ENCODE results near the gene DGKZ.

Gene DGKZ

DNA sequence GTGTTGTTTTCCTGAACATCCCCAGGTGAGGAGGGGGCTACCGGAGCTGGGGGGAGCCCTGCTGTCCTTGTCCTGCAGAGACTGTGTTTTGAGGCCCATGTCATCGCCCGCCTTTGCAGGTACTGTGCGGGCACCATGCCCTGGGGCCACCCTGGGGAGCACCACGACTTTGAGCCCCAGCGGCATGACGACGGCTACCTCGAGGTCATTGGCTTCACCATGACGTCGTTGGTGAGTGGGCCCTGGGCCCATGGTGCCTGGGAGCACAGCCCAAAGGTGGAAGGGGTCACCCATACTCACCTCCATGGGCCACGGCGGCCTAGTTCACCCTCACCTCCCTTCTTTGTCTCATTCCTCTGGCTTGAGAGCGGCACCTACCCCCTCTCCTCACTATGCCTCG, 27.6 kb downstream of the DGKZ start:
- DNase-seq: no peak
- CTCF ChIA-PET: interaction anchor here (40.1 kb wide), 1 partner anchor 27 kb away, joined by 1037 read pairs; the partner anchor contains the start of gene DGKZ
- 97% methylated on average over 15 of the region's 15 CpGs for WGBS (ENCODE audit: insufficient coverage)
- Histone ChIP-seq H3K27ac (ENCODE audit: insufficient read depth in 1 of 2, low read depth in 1 of 2, low read length in 2 of 2, poor library complexity in 1 of 2, severe bottlenecking in 2 of 2) (no peak overlapping the region), H3K9me3 (ENCODE audit: control extremely low read depth in 1 of 5, control insufficient read depth in 4 of 5, insufficient read depth in 2 of 5, low read depth in 1 of 5, low read length in 4 of 5) (no peaks in the 10 kb centered on the region), H3K4me1 (ENCODE audit: control extremely low read depth in 1 of 4, control insufficient read depth in 4 of 4, insufficient read depth in 4 of 4, low read length in 3 of 4) (peaks cover 0 to 7% (median 6%) of the 10 kb centered on the region in 4 experiments), H3K27me3 (replicated peaks in 2 of 5; ENCODE audit: control insufficient read depth in 4 of 5, insufficient read depth in 5 of 5, low read length in 4 of 5) (no peaks in the 10 kb centered on the region), H3K4me3 (ENCODE audit: control insufficient read depth in 1 of 7, extremely low read depth in 1 of 7, insufficient read depth in 4 of 7, low read depth in 2 of 7, low read length in 6 of 7) (no peak overlapping the region), H3K36me3 (ENCODE audit: control insufficient read depth in 4 of 4, insufficient read depth in 4 of 4, low read length in 3 of 4) (peaks cover 21 to 88% (median 61%) of the 10 kb centered on the region in 4 experiments)
- POLR2A ChIA-PET: no interaction called here

DNA sequence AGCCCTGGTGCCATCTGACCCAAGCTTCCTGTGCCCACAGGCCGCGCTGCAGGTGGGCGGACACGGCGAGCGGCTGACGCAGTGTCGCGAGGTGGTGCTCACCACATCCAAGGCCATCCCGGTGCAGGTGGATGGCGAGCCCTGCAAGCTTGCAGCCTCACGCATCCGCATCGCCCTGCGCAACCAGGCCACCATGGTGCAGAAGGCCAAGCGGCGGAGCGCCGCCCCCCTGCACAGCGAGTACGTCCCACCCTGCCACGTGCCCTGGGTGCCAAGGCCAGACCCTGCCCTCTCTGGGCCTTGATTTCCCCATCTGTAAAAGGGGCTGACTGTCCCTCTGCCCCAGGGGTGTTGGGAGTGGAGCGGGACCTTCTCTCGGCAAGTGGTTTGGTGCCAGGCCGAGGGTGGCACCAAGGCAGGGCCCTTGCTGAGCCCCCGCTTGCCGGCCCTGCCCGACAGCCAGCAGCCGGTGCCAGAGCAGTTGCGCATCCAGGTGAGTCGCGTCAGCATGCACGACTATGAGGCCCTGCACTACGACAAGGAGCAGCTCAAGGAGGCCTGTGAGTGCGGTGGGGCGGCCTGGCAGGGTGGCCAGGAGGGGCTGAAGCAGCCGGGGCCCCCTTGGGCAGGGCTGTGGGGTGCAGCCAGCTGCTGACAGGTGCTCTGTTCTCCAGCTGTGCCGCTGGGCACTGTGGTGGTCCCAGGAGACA, 28.3 kb downstream of the DGKZ start:
- ChIA-PET POLR2A (no interaction called here), CTCF (interaction anchor here (1.5 to 40.1 kb wide), 2 partner anchors 27 to 138 kb away, joined by 3 to 1037 read pairs; partner anchors contain the start of gene DGKZ)
- peaks cover 21 to 80% (median 57%) of the 10 kb centered on the region in 4 experiments for H3K36me3 ChIP-seq (ENCODE audit: control insufficient read depth in 4 of 4, insufficient read depth in 4 of 4, low read length in 3 of 4)

DNA sequence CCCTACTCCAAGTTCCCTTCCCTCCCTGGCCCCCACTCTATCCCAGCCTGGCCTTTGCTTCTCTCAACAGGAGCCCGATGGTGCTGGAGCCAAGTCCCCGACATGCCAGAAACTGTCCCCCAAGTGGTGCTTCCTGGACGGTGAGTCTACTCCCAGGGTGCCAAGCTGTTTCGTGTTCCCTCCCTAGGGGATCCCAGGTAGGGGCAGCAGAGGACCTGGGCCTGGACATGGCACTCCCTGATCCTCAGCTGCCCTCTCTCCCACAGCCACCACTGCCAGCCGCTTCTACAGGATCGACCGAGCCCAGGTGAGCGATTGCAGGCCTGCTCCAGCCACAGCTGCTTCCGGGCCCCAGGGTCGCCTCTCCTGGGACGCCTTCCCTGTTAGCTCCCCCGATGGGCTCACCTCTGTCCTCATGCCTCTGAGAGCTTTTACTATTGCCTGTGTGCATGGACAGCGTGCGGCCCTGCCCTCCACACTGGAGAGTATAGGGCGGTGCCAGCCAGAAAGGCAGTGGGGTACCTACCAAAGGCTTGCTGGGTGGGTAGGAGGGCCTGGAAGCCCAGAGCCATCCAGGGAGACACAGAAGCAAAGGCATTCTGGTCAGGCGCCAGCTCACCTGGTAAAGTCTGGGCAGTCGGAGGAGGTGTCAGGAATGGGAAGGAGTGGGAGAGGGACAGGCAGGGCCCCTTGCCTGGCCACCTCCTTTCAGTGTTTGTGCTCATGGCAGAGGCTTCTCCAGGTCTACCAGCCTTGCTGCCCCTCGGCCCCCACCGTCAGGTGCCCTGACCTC, 29.2 kb downstream of the DGKZ start:
- peaks cover 0 to 17% (median 12%) of the 10 kb centered on the region in 4 experiments for H3K4me1 ChIP-seq (ENCODE audit: control extremely low read depth in 1 of 4, control insufficient read depth in 4 of 4, insufficient read depth in 4 of 4, low read length in 3 of 4)
- no peak overlapping the region for H3K4me3 ChIP-seq (ENCODE audit: control insufficient read depth in 1 of 7, extremely low read depth in 1 of 7, insufficient read depth in 4 of 7, low read depth in 2 of 7, low read length in 6 of 7)
- peaks cover 17 to 73% (median 54%) of the 10 kb centered on the region in 4 experiments for H3K36me3 ChIP-seq (ENCODE audit: control insufficient read depth in 4 of 4, insufficient read depth in 4 of 4, low read length in 3 of 4)
- no peaks in the 10 kb centered on the region for H3K27me3 ChIP-seq (replicated peaks in 2 of 5; ENCODE audit: control insufficient read depth in 4 of 5, insufficient read depth in 5 of 5, low read length in 4 of 5)
- ChIA-PET POLR2A (interaction anchor here (1.1 kb wide), 1 partner anchor 8 kb away, joined by 4 read pairs; no protein-coding TSS in a partner anchor), CTCF (interaction anchor here (1.4 to 40.1 kb wide), 4 partner anchors 12 to 161 kb away, joined by 3 to 1037 read pairs (median 8); partner anchors contain the start of gene DGKZ)
- no peak overlapping the region for H3K27ac ChIP-seq (ENCODE audit: insufficient read depth in 1 of 2, low read depth in 1 of 2, low read length in 2 of 2, poor library complexity in 1 of 2, severe bottlenecking in 2 of 2)
- WGBS (ENCODE audit: insufficient coverage): 98% methylated on average over 16 of the region's 19 CpGs
- no peak for DNase-seq
- H3K9me3 ChIP-seq (ENCODE audit: control extremely low read depth in 1 of 5, control insufficient read depth in 4 of 5, insufficient read depth in 2 of 5, low read depth in 1 of 5, low read length in 4 of 5): no peaks in the 10 kb centered on the region

More for the DNA sequence above, 28.3 kb downstream of the DGKZ start:
- WGBS (ENCODE audit: insufficient coverage): 95% methylated on average over 30 of the region's 38 CpGs
- H3K9me3 ChIP-seq (ENCODE audit: control extremely low read depth in 1 of 5, control insufficient read depth in 4 of 5, insufficient read depth in 2 of 5, low read depth in 1 of 5, low read length in 4 of 5): no peaks in the 10 kb centered on the region
- H3K4me3 ChIP-seq (ENCODE audit: control insufficient read depth in 1 of 7, extremely low read depth in 1 of 7, insufficient read depth in 4 of 7, low read depth in 2 of 7, low read length in 6 of 7): no peak overlapping the region
- H3K4me1 ChIP-seq (ENCODE audit: control extremely low read depth in 1 of 4, control insufficient read depth in 4 of 4, insufficient read depth in 4 of 4, low read length in 3 of 4): peaks cover 0 to 11% (median 8%) of the 10 kb centered on the region in 4 experiments
- no peak for DNase-seq
- no peak overlapping the region for H3K27ac ChIP-seq (ENCODE audit: insufficient read depth in 1 of 2, low read depth in 1 of 2, low read length in 2 of 2, poor library complexity in 1 of 2, severe bottlenecking in 2 of 2)
- no peaks in the 10 kb centered on the region for H3K27me3 ChIP-seq (replicated peaks in 2 of 5; ENCODE audit: control insufficient read depth in 4 of 5, insufficient read depth in 5 of 5, low read length in 4 of 5)

DNA sequence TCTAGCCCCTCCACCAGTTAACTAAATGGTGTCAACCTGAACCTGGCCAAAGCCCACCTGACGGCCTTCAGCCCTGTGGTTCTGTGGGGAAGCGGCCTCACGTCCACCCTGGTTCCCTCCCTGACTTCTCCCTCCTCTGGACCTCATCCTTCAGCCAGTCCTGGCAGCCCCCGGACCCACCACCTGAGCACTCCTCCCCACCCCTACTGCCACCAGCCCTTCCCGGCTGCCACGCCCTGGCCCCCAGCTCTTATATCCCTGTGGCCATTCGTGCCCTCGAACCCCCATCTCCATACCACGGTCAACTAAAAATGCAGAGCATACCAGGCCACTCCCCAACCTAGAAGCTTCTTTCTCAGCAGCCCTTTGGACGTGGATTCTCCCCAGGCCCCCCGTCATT, 30.0 kb downstream of the DGKZ start:
- DNase-seq: no peak
- H3K36me3 ChIP-seq (ENCODE audit: control insufficient read depth in 4 of 4, insufficient read depth in 4 of 4, low read length in 3 of 4): peaks cover 11 to 65% (median 48%) of the 10 kb centered on the region in 4 experiments
- ChIA-PET POLR2A (interaction anchor here (1.1 kb wide), 1 partner anchor 9 kb away, joined by 4 read pairs; no protein-coding TSS in a partner anchor), CTCF (interaction anchor here (1.1 to 40.1 kb wide), 6 partner anchors 10 to 161 kb away, joined by 3 to 1037 read pairs (median 6); partner anchors contain the start of gene DGKZ)
- 98% methylated on average over 6 of the region's 11 CpGs for WGBS (ENCODE audit: insufficient coverage)
- peaks cover 0 to 24% (median 18%) of the 10 kb centered on the region in 4 experiments for H3K4me1 ChIP-seq (ENCODE audit: control extremely low read depth in 1 of 4, control insufficient read depth in 4 of 4, insufficient read depth in 4 of 4, low read length in 3 of 4)
- no peaks in the 10 kb centered on the region for H3K27me3 ChIP-seq (replicated peaks in 2 of 5; ENCODE audit: control insufficient read depth in 4 of 5, insufficient read depth in 5 of 5, low read length in 4 of 5)
- no peak overlapping the region for H3K27ac ChIP-seq (ENCODE audit: insufficient read depth in 1 of 2, low read depth in 1 of 2, low read length in 2 of 2, poor library complexity in 1 of 2, severe bottlenecking in 2 of 2)
- H3K9me3 ChIP-seq (ENCODE audit: control extremely low read depth in 1 of 5, control insufficient read depth in 4 of 5, insufficient read depth in 2 of 5, low read depth in 1 of 5, low read length in 4 of 5): no peaks in the 10 kb centered on the region
- no peak overlapping the region for H3K4me3 ChIP-seq (ENCODE audit: control insufficient read depth in 1 of 7, extremely low read depth in 1 of 7, insufficient read depth in 4 of 7, low read depth in 2 of 7, low read length in 6 of 7)

DNA sequence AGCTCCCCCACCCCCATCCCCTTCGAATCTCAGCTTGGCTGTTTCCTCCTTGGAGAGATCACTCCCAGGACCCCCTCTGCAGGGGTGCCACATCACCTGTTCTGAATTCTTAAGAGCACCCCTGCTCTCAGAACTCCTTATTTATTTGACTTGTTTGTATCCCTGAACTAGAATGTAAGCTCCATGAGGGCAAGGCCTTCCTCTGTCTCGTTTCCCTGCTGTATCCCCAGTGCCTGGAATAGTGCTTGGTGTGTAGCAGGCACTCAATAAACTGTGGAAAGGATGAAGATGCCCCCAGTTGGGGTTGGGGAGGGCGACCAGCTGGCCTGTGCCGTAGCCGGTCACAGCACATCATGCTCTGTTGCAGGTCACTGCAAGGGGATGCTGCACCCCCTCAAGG, 30.6 kb downstream of the DGKZ start:
- CTCF ChIA-PET: interaction anchor here (1.1 to 40.1 kb wide), 7 partner anchors 9 to 160 kb away, joined by 3 to 1037 read pairs (median 4); partner anchors contain the start of gene DGKZ
- 95% methylated on average over 3 of the region's 5 CpGs for WGBS (ENCODE audit: insufficient coverage)
- no peaks in the 10 kb centered on the region for H3K27me3 ChIP-seq (replicated peaks in 2 of 5; ENCODE audit: control insufficient read depth in 4 of 5, insufficient read depth in 5 of 5, low read length in 4 of 5)
- H3K4me3 ChIP-seq (ENCODE audit: control insufficient read depth in 1 of 7, extremely low read depth in 1 of 7, insufficient read depth in 4 of 7, low read depth in 2 of 7, low read length in 6 of 7): no peak overlapping the region
- DNase-seq: no peak
- peaks cover 0 to 26% (median 23%) of the 10 kb centered on the region in 4 experiments for H3K4me1 ChIP-seq (ENCODE audit: control extremely low read depth in 1 of 4, control insufficient read depth in 4 of 4, insufficient read depth in 4 of 4, low read length in 3 of 4)
- H3K27ac ChIP-seq (ENCODE audit: insufficient read depth in 1 of 2, low read depth in 1 of 2, low read length in 2 of 2, poor library complexity in 1 of 2, severe bottlenecking in 2 of 2): no peak overlapping the region
- POLR2A ChIA-PET: interaction anchor here (1.1 kb wide), 1 partner anchor 9 kb away, joined by 4 read pairs; no protein-coding TSS in a partner anchor
- H3K9me3 ChIP-seq (ENCODE audit: control extremely low read depth in 1 of 5, control insufficient read depth in 4 of 5, insufficient read depth in 2 of 5, low read depth in 1 of 5, low read length in 4 of 5): no peaks in the 10 kb centered on the region
- H3K36me3 ChIP-seq (ENCODE audit: control insufficient read depth in 4 of 4, insufficient read depth in 4 of 4, low read length in 3 of 4): peaks cover 9 to 59% (median 44%) of the 10 kb centered on the region in 4 experiments

DNA sequence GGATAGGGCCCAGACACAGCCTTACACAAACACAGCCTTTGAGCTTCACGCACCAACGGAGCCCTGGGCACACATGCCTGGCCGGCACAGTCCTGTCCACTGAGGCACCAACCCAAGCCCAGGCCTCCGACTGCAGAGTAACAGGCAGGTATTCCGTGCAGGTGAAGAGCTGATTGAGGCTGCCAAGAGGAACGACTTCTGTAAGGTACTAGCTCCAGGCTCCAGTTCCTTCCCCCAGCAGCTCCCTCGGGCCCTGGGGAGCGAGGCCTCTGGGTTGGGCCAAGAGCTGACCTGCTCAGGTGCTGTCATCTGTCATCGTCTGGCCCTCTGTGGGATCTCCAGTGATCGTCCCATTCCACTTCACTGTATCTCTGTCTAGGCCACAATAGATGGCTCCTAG, 31.0 kb downstream of the DGKZ start:
- H3K4me1 ChIP-seq (ENCODE audit: control extremely low read depth in 1 of 4, control insufficient read depth in 4 of 4, insufficient read depth in 4 of 4, low read length in 3 of 4): peaks cover 0 to 26% (median 26%) of the 10 kb centered on the region in 4 experiments
- POLR2A ChIA-PET: no interaction called here
- CTCF ChIA-PET: interaction anchor here (1.1 to 40.1 kb wide), 7 partner anchors 9 to 160 kb away, joined by 3 to 1037 read pairs (median 4); partner anchors contain the start of gene DGKZ
- no peaks in the 10 kb centered on the region for H3K9me3 ChIP-seq (ENCODE audit: control extremely low read depth in 1 of 5, control insufficient read depth in 4 of 5, insufficient read depth in 2 of 5, low read depth in 1 of 5, low read length in 4 of 5)
- no peak for DNase-seq
- 92% methylated on average over 10 of the region's 10 CpGs for WGBS (ENCODE audit: insufficient coverage)
- peaks cover 9 to 57% (median 42%) of the 10 kb centered on the region in 4 experiments for H3K36me3 ChIP-seq (ENCODE audit: control insufficient read depth in 4 of 4, insufficient read depth in 4 of 4, low read length in 3 of 4)
- H3K27me3 ChIP-seq (replicated peaks in 2 of 5; ENCODE audit: control insufficient read depth in 4 of 5, insufficient read depth in 5 of 5, low read length in 4 of 5): no peaks in the 10 kb centered on the region
- no peak overlapping the region for H3K4me3 ChIP-seq (ENCODE audit: control insufficient read depth in 1 of 7, extremely low read depth in 1 of 7, insufficient read depth in 4 of 7, low read depth in 2 of 7, low read length in 6 of 7)
- H3K27ac ChIP-seq (ENCODE audit: insufficient read depth in 1 of 2, low read depth in 1 of 2, low read length in 2 of 2, poor library complexity in 1 of 2, severe bottlenecking in 2 of 2): no peak overlapping the region
